Nucleus accumbens (tissue), 56 donors: ENCODE measurements around the gene CLEC4G.
"Not testable (repeated sequence)": the region's sequence is repeated elsewhere in the genome, so short reads cannot be mapped to it uniquely, and the experiment has no call there.

Experiments used
- DNase-seq, 56 donors: peaks; one replicate each; lab custom pipeline; 2025; lab: John Stamatoyannopoulos, UW

Gene CLEC4G

GRCh38 chr19:7732045-7732444, at the start of gene CLEC4G:
Gene CLEC4G (minus strand): TSS chr19:7732110. CDS start chr19:7732102, 8 bp downstream.
- no peak for DNase-seq

- DNase-seq: no peak
Observed at GRCh38 chr19:7781157-7781556, 49.2 kb upstream of the CLEC4G start.

GRCh38 chr19:7779631-7780486, 47.9 kb upstream of the CLEC4G start:
- no peak for DNase-seq

- DNase-seq: no peak
Observed at GRCh38 chr19:7778081-7778480, 46.2 kb upstream of the CLEC4G start.

GRCh38 chr19:7775761-7776160, 43.9 kb upstream of the CLEC4G start:
- DNase-seq: no peak

- no peak for DNase-seq
Observed at GRCh38 chr19:7773841-7774240, 41.9 kb upstream of the CLEC4G start.

- no peak for DNase-seq
Observed at GRCh38 chr19:7772752-7773291, 40.9 kb upstream of the CLEC4G start.

- DNase-seq: no peak
Observed at GRCh38 chr19:7771072-7771471, 39.2 kb upstream of the CLEC4G start.

- DNase-seq: no peak
Observed at GRCh38 chr19:7769171-7769570, 37.3 kb upstream of the CLEC4G start.

- DNase-seq: no peak
Observed at GRCh38 chr19:7767487-7767886, 35.6 kb upstream of the CLEC4G start.

- DNase-seq: no peak
Observed at GRCh38 chr19:7766535-7766934, 34.6 kb upstream of the CLEC4G start.

GRCh38 chr19:7765043-7765442, 33.1 kb upstream of the CLEC4G start:
- DNase-seq: not testable (repeated sequence)

GRCh38 chr19:7764157-7764556, 32.2 kb upstream of the CLEC4G start:
- DNase-seq: not testable (repeated sequence)

GRCh38 chr19:7763696-7764095, 31.8 kb upstream of the CLEC4G start:
- DNase-seq: no peak

- DNase-seq: no peak
Observed at GRCh38 chr19:7762719-7763293, 30.9 kb upstream of the CLEC4G start, which contains the start of gene CLEC4M. Gene CLEC4M (plus strand): TSS chr19:7763243. CDS start chr19:7763267, 24 bp downstream.

GRCh38 chr19:7759156-7759555, 27.2 kb upstream of the CLEC4G start:
- DNase-seq: no peak

GRCh38 chr19:7757358-7757757, 25.4 kb upstream of the CLEC4G start:
- no peak for DNase-seq

GRCh38 chr19:7756258-7756657, 24.3 kb upstream of the CLEC4G start:
- DNase-seq: no peak

- no peak for DNase-seq
Observed at GRCh38 chr19:7751157-7751783, 19.4 kb upstream of the CLEC4G start.

GRCh38 chr19:7748756-7749155, 16.8 kb upstream of the CLEC4G start:
- DNase-seq: no peak

GRCh38 chr19:7748171-7748570, 16.3 kb upstream of the CLEC4G start:
- DNase-seq: no peak
